Activated gamma-delta T cell treated with Interleukin-2 at 50 U/mL for 16 hours (primary cell): ENCODE results near the gene PLA2G12B.
"Not testable (repeated sequence)": the region's sequence is repeated elsewhere in the genome, so short reads cannot be mapped to it uniquely, and the experiment has no call there.

ENCODE experiments used
- DNase-seq: peaks from one replicate; pipeline ENCODE4 v3.0.0-alpha.2; 2020

Gene PLA2G12B

GRCh38 chr10:72932259-72933015 lies 22.2 kb downstream of the PLA2G12B start:
- DNase-seq = no peak

- DNase-seq = no peak
Measured at GRCh38 chr10:72930276-72930675, 24.3 kb downstream of the PLA2G12B start.

- no peak for DNase-seq
Measured at GRCh38 chr10:72928798-72929197, 25.8 kb downstream of the PLA2G12B start.

DNA sequence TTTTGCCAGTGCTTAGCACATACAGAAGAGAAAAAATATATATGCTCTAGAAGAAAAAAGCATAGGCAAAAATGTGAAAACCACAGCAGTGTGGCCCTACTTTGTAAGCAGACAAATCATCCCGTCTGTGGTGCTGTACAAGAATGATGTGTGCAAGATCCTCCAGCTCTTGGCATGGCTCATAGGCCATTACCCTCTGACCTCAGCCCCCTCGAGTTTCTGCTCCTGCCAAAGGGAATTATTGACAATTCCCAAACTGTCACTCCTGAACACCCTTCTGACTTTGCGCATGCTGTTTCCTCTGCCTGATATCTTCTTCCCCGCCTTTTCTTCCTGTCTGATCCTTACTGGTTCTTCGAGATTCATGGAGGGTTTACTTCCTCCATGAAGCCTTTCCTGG lies 27.1 kb downstream of the PLA2G12B start:
- no peak for DNase-seq

DNA sequence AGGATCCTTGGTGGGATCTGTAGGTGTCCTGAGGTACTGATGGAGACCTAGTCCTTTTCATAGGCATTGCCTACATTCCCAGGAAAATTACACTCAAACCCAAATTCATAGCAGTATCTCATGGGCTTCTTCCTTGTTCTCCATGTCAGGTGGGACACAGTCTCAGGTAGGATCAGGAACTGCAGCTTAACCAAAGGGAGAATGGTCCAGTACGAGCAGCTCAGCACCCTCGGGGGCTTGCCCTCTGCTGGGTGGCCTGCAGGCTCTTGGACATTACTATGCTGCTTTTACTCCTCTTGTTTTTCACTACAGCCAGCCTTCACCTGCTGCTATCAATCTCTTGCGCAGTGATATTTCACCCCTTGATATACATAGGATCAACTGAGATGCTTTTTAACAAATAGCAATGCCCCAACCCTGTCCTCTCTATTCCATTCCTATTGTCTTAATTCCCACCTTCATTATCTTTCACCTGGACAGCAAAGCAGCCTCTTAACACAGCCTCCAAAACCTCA lies 28.6 kb downstream of the PLA2G12B start:
- no peak for DNase-seq

DNA sequence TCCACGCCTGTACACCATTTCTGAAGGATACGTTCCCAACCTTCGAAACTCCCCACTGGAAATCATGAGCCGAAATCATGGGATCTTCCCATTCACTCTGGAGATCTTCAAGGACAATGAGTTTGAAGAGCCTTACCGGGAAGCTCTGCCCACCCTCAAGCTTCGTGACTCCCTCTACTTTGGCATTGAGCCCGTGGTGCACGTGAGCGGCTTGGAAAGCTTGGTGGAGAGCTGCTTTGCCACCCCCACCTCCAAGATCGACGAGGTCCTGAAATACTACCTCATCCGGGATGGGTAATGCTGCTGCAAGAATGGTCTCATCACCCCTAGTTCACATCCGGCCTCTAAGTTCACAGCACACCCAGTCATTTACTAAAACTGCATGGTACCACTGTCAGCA lies 30.3 kb downstream of the PLA2G12B start:
- DNase-seq = no peak

- DNase-seq = not testable (repeated sequence)
Measured at GRCh38 chr10:72921147-72921683, 33.4 kb downstream of the PLA2G12B start.

GRCh38 chr10:72918352-72918751 lies 36.3 kb downstream of the PLA2G12B start:
- no peak for DNase-seq

DNA sequence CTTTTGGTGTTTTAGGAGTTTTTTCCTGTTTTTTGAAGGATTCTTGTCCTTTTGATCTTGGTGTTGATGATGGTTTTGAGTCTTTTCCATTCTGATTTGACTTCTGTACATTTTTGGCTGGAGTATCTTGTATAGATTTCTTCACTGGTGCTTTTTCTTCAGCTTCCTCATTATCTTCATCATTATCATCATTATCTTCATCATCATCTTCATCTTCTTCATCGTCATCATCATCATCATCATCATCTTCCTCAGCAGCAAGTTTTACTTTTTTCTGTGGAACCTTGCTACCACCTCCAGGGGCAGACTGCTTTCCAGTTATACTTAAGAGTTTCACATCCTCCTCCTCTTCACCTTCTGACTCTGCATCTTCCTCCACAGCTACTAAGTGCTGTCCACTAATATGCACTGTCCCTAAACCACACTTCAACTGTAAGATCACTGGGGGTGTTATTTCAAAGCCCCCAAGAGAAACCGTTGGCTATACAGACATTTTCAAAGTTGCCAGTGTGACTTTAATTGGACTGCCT lies 36.7 kb downstream of the PLA2G12B start:
- DNase-seq = not testable (repeated sequence)

DNA sequence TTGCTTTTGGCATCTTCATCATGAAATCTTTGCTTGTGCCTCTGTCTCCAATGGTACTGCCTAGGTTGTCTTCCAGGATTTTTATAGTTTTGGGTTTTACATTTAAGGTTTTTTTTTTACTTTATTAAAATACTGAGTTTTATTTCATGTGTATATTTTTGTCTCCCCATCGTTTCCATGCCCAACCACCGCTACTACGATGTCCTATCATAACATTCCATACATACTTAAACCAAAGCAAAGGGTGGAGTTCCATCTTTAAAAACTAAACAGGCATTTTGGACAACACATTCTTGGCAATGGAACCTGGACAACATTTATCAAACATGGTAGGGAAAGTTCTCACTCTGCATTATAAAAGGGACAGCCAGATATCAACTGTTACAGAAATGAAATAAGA lies 37.4 kb downstream of the PLA2G12B start:
- DNase-seq = not testable (repeated sequence)

DNA sequence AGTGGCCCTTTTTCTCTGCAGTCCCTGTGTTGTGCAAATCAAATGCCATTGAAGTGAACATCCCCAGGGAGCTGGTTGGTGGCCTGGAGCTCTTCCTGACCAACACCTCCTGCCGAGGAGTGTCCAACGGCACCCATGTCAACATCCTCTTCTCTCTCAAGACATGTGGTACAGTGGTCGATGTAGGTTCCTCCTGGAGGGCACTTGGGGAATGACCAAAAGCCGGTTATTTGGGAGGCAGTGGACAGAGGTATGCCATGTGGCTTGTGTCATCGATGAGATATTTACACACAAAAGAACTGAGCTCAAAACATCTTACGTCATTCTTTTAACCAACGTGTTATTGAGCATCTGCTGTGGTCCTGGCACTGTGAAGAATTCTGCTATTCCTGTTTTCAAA lies 41.3 kb downstream of the PLA2G12B start:
- no peak for DNase-seq

GRCh38 chr10:72912736-72913135 lies 41.9 kb downstream of the PLA2G12B start:
- no peak for DNase-seq

DNA sequence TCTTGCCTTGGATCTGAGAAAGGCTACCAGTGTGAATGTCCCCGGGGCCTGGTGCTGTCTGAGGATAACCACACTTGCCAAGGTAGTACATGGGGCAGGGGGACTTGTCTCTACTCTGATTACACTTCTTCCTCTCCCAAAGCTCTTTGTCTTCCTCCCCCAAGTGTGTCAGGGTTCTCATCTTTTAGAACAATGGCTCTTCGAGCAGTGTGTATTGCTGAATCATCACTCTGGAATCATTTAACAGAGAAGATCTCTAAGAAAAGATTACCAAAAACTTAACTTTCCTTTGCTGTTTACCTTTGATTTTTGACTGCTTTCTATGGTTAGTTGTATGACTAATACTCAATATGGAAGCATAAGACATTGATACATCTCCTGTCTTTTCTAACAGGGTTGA lies 42.8 kb downstream of the PLA2G12B start:
- DNase-seq = no peak

DNA sequence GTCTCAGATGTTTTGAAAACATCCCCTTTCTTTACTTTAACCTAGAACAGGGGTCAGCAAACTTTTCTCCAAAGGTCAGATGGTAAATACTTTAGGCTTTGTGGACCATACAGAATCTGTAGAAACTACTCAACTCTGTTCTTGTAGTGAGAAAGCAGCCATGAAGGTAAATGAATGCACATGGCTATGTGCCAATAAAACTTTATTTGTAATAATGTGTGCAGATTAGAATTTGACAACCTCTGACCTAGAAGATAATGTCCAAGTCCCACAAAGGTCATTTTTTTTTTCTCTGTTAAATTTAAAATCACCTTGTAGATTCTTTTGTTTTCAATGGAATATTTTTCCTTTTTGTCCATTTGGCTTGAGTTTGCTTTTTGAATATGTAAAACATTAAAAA lies 43.9 kb downstream of the PLA2G12B start:
- no peak for DNase-seq

- DNase-seq = no peak
Measured at GRCh38 chr10:72906446-72906845, 48.2 kb downstream of the PLA2G12B start.

- no peak for DNase-seq
Measured at GRCh38 chr10:72904806-72905205, 49.8 kb downstream of the PLA2G12B start.

- not testable (repeated sequence) for DNase-seq
Measured at GRCh38 chr10:72903941-72904446, 50.6 kb downstream of the PLA2G12B start.

GRCh38 chr10:72899545-72899944 lies 55.1 kb downstream of the PLA2G12B start:
- no peak for DNase-seq

DNA sequence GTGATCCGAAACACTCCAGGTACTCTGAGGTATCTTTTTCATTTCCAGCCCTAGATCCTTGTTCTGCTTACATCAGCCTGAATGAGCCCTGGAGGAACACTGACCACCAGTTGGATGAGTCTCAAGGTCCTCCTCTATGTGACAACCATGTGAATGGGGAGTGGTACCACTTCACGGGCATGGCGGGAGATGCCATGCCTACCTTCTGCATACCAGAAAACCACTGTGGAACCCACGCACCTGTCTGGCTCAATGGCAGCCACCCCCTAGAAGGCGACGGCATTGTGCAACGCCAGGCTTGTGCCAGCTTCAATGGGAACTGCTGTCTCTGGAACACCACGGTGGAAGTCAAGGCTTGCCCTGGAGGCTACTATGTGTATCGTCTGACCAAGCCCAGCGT lies 56.0 kb downstream of the PLA2G12B start:
- DNase-seq = no peak

- DNase-seq = no peak
Measured at GRCh38 chr10:72895236-72895850, 59.3 kb downstream of the PLA2G12B start.

GRCh38 chr10:72893136-72893798 lies 61.3 kb downstream of the PLA2G12B start, which contains the start of gene OIT3:
OIT3 (plus strand) TSS chr10:72893739; CDS start chr10:72893799, 60 bp downstream.
- no peak for DNase-seq

- DNase-seq = no peak
Measured at GRCh38 chr10:72890086-72890485, 64.5 kb downstream of the PLA2G12B start.

DNA sequence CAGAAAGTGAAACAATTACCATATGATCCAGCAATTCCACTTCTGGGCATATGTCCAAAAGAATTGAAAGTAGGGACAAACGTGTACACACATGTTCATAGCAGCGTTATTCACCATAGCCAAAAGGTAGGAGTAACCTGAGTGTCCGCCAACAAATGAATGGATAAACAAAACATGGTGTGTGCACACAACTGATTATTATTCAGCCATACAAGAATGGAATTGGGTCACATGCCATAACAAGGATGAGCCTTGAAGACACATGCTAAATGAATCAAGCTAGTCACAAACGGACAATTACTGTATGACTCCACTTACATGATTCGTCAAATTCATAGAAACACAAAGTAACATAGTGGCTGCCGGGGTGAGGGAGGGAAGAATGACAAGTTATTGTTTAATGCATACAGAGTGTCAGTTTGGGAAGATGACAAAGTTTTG lies 65.2 kb downstream of the PLA2G12B start:
- no peak for DNase-seq
